HG03108 (cell line): ENCODE data around the gene RMI1.
A peak's percentile ranks its signal among the peaks of the same experiment; 100 is the strongest.
"Not testable (repeated sequence)": the region's sequence is repeated elsewhere in the genome, so short reads cannot be mapped to it uniquely, and the experiment has no call there.

Experiments
- ATAC-seq: cut with Tn5 transposase; IDR thresholded peaks from one replicate; pipeline ENCODE4 v1.9.1; 2021; ENCODE audit warnings: moderate library complexity; ENCODE audit not compliant: unreplicated experiment

RMI1 gene

DNA sequence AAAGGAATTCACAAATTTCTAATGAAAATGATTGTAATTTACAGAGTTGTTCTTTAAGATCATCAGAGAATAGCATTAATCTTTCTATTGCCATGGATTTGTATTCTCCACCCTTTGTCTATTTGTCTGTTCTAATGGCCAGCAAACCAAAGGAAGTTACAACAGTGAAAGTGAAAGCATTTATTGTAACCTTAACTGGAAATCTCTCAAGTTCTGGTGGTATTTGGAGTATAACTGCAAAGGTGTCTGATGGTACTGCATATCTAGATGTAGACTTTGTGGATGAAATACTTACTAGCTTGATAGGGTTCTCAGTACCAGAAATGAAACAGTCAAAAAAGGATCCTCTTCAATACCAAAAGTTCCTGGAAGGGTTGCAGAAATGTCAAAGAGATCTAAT lies 21.7 kb downstream of the RMI1 start:
- ATAC-seq, result peak; percentile 60

DNA sequence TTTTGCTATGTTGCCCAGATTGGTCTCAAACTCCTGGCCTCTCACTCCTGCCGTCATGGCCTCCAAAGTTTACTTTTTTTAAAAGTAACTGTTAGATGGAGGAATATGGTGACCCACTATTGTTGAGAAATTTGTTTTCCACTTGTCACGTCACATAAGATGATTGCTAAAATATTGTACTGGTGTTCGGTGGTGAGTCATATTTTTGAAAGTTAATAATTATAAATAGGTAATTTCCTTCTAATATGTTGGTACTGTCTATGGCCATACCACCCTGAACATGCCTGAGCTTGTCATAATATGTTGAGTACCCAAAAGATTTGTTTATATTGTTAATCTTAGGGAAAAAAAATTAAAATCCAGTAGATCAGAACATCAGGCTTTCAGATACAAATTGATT lies 22.6 kb downstream of the RMI1 start:
- no peak for ATAC-seq

DNA sequence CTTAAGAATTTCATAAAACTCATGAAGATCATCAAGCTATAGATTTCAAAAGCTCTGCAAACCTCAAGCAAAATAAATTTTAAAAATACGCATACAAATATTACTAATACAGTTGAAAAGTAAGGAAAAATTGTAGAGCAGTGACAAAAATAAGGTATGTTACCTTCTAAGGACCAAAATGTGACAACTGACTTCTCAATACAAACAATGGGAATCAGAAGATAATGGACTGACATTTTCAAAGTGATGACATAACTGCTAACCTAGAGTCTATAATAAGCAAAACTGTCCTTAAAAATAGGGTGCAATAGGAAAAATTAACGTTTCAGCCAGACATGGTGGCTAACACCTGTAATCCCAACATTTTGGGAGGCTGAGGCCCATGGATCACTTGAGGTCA lies 27.1 kb downstream of the RMI1 start:
- no peak for ATAC-seq

DNA sequence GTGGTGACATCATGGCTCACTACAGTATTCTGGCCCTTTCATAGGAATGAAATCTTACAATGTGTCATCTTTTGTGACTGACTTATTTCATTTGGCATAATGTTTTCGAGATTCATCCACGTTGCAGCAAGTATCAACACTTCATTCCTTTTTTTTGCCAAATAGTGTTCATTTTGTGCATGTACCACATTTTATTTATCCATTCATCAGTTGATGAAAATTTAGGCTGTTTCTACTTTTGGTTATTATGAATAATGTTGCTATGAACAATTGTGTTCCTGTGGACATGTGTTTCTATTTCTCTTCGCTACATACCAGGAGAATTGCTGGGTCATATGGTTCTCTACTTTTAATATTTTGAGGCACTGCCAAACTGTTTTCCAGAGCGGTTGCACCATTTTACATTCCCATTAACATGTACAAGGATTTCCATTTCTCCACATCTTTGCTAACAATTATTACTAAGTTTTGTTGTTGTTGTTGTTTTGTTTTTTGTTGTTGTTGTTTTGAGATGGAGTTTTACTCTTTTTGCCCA lies 43.5 kb downstream of the RMI1 start:
- ATAC-seq, result no peak

GRCh38 chr9:84027201-84027600 lies 46.6 kb downstream of the RMI1 start:
- no peak for ATAC-seq

- no peak for ATAC-seq
Measured at GRCh38 chr9:84031534-84031933, 50.9 kb downstream of the RMI1 start.

DNA sequence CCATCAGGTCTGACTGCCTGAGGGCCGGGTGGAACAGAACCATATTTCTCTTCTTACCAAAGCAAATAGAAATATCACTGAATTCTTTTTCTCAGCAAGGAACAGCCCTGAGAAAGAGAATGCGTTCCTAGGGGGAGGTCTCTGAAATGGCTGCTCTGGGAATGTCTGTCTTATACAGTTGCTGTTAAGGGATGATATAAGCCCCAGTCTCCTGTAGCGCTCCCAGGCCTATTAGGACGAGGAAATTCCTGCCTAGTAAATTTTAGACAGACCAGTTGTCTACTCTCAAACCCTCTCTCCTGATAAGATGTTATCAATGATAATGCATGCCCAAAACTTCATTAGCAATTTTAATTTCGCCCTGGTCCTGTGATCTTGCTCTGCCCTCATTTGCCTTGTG lies 61.3 kb downstream of the RMI1 start:
- not testable (repeated sequence) for ATAC-seq

- no peak for ATAC-seq
Measured at GRCh38 chr9:84045481-84046097, 65.0 kb downstream of the RMI1 start.
